MM.1S (cell line): ENCODE measurements around the gene CRYBB3.

Experiments
- DNase-seq: peaks from one replicate; pipeline ENCODE4 v3.0.0-alpha.2; 2015
- H2AFZ ChIP-seq: fragments of 300-600 bp; sonication (generic); 2 replicates; pipeline ENCODE4 v1.6.0; 2016; ENCODE audit warnings: antibody characterized with exemption, low read length
- H3F3A ChIP-seq: fragments of 300-600 bp; sonication (generic); 2 replicates; pipeline ENCODE4 v1.6.1; 2016; ENCODE audit warnings: mild to moderate bottlenecking, antibody characterized with exemption, low read length, moderate library complexity, mixed read lengths; ENCODE audit not compliant: insufficient read depth
- H3K27ac ChIP-seq: fragments of 300-600 bp; sonication (generic); 2 replicates; pipeline ENCODE4 v1.5.1; 2016; ENCODE audit warnings: mild to moderate bottlenecking, low read length
- H3K27me3 ChIP-seq: fragments of 300-600 bp; sonication (generic); replicated peaks from 2 replicates; pipeline ENCODE4 v1.6.0; 2016; ENCODE audit warnings: low read length; ENCODE audit not compliant: insufficient read depth
- H3K36me3 ChIP-seq: fragments of 300-600 bp; sonication (generic); replicated peaks from 2 replicates; pipeline ENCODE4 v1.6.1; 2016; ENCODE audit warnings: mild to moderate bottlenecking, low read length, mixed read lengths; ENCODE audit not compliant: insufficient read depth
- H3K4me1 ChIP-seq: fragments of 300-600 bp; sonication (generic); 2 replicates; pipeline ENCODE4 v1.6.1; 2016; ENCODE audit warnings: low read length, mixed read lengths
- H3K4me2 ChIP-seq: fragments of 300-600 bp; sonication (generic); 2 replicates; pipeline ENCODE4 v1.6.0; 2016; ENCODE audit warnings: low read depth, low read length
- H3K4me3 ChIP-seq: fragments of 300-600 bp; sonication (generic); 2 replicates; pipeline ENCODE4 v1.5.1; 2016; ENCODE audit warnings: low read length, mixed read lengths
- H3K79me2 ChIP-seq: fragments of 300-600 bp; sonication (generic); 2 replicates; pipeline ENCODE4 v1.6.1; 2016; ENCODE audit warnings: mixed run types, low read length, mixed read lengths
- H3K9ac ChIP-seq: fragments of 300-600 bp; sonication (generic); 2 replicates; pipeline ENCODE4 v1.6.1; 2016; ENCODE audit warnings: low read length, mixed read lengths
- H3K9me2 ChIP-seq: fragments of 300-600 bp; sonication (generic); replicated peaks from 2 replicates; pipeline ENCODE4 v1.6.1; 2016; ENCODE audit warnings: mild to moderate bottlenecking, low read length, mixed read lengths; ENCODE audit not compliant: insufficient read depth
- H3K9me3 ChIP-seq: fragments of 300-600 bp; sonication (generic); replicated peaks from 2 replicates; pipeline ENCODE4 v1.6.1; 2016; ENCODE audit warnings: mild to moderate bottlenecking, low read length, mixed read lengths; ENCODE audit not compliant: insufficient read depth
- H4K20me1 ChIP-seq: fragments of 300-600 bp; sonication (generic); 2 replicates; pipeline ENCODE4 v1.6.1; 2016; ENCODE audit warnings: mild to moderate bottlenecking, low read length, moderate library complexity, mixed read lengths; ENCODE audit not compliant: insufficient read depth
- CTCF ChIP-seq: fragments of 300-600 bp; sonication (generic); IDR thresholded peaks from 2 replicates; pipeline ENCODE4 v1.5.1; 2016; ENCODE audit warnings: antibody characterized with exemption, low read length, mixed read lengths
- EZH2 ChIP-seq: fragments of 300-600 bp; sonication (generic); optimal IDR thresholded peaks from 2 replicates; pipeline ENCODE3; 2017; ENCODE audit warnings: low read depth, mild to moderate bottlenecking, antibody characterized with exemption, low read length, mixed read lengths
- EZH2phosphoT487 ChIP-seq: fragments of 300-600 bp; sonication (generic); IDR thresholded peaks from 2 replicates; pipeline ENCODE4 v1.6.1; 2018; ENCODE audit warnings: antibody characterized with exemption, low read length

The CRYBB3 gene

GRCh38 chr22:25199731-25200520 is at the start of gene CRYBB3:
CRYBB3 (plus strand) TSS chr22:25199858; CDS start chr22:25201397, 1,539 bp downstream.
- Histone ChIP-seq H3K27ac (no peak within 1 kb of the TSS), H3K36me3 (no peaks in the 10 kb centered on the region), H4K20me1 (no peaks in the 10 kb centered on the region), H3K9ac (no peak within 1 kb of the TSS), H3K79me2 (no peaks in the 10 kb centered on the region), H3K27me3 (peaks cover 59% of the 10 kb centered on the region), H3K9me2 (no peaks in the 10 kb centered on the region), H3K4me1 (no peaks in the 10 kb centered on the region), H3F3A (no peaks in the 10 kb centered on the region), H2AFZ (no peak within 1 kb of the TSS), H3K4me3 (no peak within 1 kb of the TSS), H3K9me3 (no peaks in the 10 kb centered on the region), H3K4me2 (no peak within 1 kb of the TSS)
- DNase-seq = no peak
- TF ChIP-seq CTCF = no peak
- no peak for TF ChIP-seq EZH2
- TF ChIP-seq EZH2phosphoT487 = no peak

- TF ChIP-seq EZH2 = no peak
- Histone ChIP-seq H3K27me3 (no peaks in the 10 kb centered on the region; the same call in 1 of the 2 replicates), H3K9ac (no peak overlapping the region), H3K9me3 (no peaks in the 10 kb centered on the region), H3K4me3 (no peak overlapping the region), H3K4me2 (no peak overlapping the region), H2AFZ (no peak overlapping the region), H3K27ac (no peak overlapping the region), H3K4me1 (no peaks in the 10 kb centered on the region), H4K20me1 (no peaks in the 10 kb centered on the region), H3K79me2 (no peaks in the 10 kb centered on the region), H3K36me3 (no peaks in the 10 kb centered on the region), H3F3A (no peaks in the 10 kb centered on the region), H3K9me2 (no peaks in the 10 kb centered on the region)
- no peak for DNase-seq
Measured at GRCh38 chr22:25153961-25154666, 45.5 kb upstream of the CRYBB3 start.

GRCh38 chr22:25154667-25154999 is 45.0 kb upstream of the CRYBB3 start:
- H3K4me2 ChIP-seq = no peak overlapping the region

More at GRCh38 chr22:25154667-25154999, 45.0 kb upstream of the CRYBB3 start:
- H4K20me1 ChIP-seq = no peaks in the 10 kb centered on the region
- no peaks in the 10 kb centered on the region for H3K4me1 ChIP-seq
- no peak overlapping the region for H3K27ac ChIP-seq
- no peaks in the 10 kb centered on the region for H3K9me3 ChIP-seq
- H3K9me2 ChIP-seq = no peaks in the 10 kb centered on the region
- no peaks in the 10 kb centered on the region for H3K79me2 ChIP-seq
- no peaks in the 10 kb centered on the region for H3K36me3 ChIP-seq
- H3K4me3 ChIP-seq = no peak overlapping the region
- H3K27me3 ChIP-seq = no peaks in the 10 kb centered on the region
- no peak for DNase-seq
- H3F3A ChIP-seq = no peaks in the 10 kb centered on the region
- no peak overlapping the region for H3K9ac ChIP-seq
- H2AFZ ChIP-seq = no peak overlapping the region
- TF ChIP-seq EZH2 = no peak
- no peak for TF ChIP-seq EZH2phosphoT487
- TF ChIP-seq CTCF = no peak
